RWPE2 (cell line): ENCODE results near the gene RSPRY1.

Source experiments
- ATAC-seq: fragments of 200-7000 bp; cut with Tn5 transposase; 3 replicates; pipeline ENCODE4 v1.9.1; 2021; ENCODE audit warnings: low read depth
- DNase-seq: peaks from one replicate; pipeline ENCODE4 v3.0.0-alpha.2; 2020; ENCODE audit warnings: low spot score
- H3K27ac ChIP-seq: fragments of 450-650 bp; 2 replicates; pipeline ENCODE4 v1.5.1; 2017; ENCODE audit warnings: mild to moderate bottlenecking; ENCODE audit not compliant: poor library complexity, severe bottlenecking
- H3K27me3 ChIP-seq: fragments of 250-450 bp; sonication (Bioruptor Pico); 2 replicates; pipeline ENCODE4 v1.5.1; 2021; ENCODE audit warnings: mild to moderate bottlenecking, moderate library complexity; ENCODE audit not compliant: insufficient read depth, poor library complexity, severe bottlenecking
- H3K36me3 ChIP-seq: fragments of 250-450 bp; sonication (Bioruptor Pico); 2 replicates; pipeline ENCODE4 v1.5.1; 2020; ENCODE audit warnings: low read depth, mild to moderate bottlenecking, moderate library complexity
- H3K4me1 ChIP-seq: fragments of 250-450 bp; sonication (Bioruptor Pico); 2 replicates; pipeline ENCODE4 v1.5.1; 2021; ENCODE audit warnings: mild to moderate bottlenecking, moderate library complexity; ENCODE audit not compliant: insufficient read depth, poor library complexity, severe bottlenecking
- H3K4me3 ChIP-seq: fragments of 250-450 bp; sonication (Bioruptor Pico); 2 replicates; pipeline ENCODE4 v1.5.1; 2021; ENCODE audit warnings: mild to moderate bottlenecking, moderate library complexity; ENCODE audit not compliant: severe bottlenecking
- H3K9me3 ChIP-seq: fragments of 250-450 bp; sonication (Bioruptor Pico); 2 replicates; pipeline ENCODE4 v1.5.1; 2021; ENCODE audit warnings: mild to moderate bottlenecking, moderate library complexity; ENCODE audit not compliant: severe bottlenecking
- CTCF ChIP-seq: fragments of 450-650 bp; IDR thresholded peaks from one replicate; pipeline ENCODE4 v1.5.1; 2017; ENCODE audit warnings: mild to moderate bottlenecking, moderate library complexity; ENCODE audit not compliant: poor library complexity, severe bottlenecking

Gene RSPRY1

GRCh38 chr16:57145046-57146021, 40.8 kb upstream of the RSPRY1 start:
- ATAC-seq (no peak), DNase-seq (no peak)
- H3K36me3 ChIP-seq = no peaks in the 10 kb centered on the region
- H3K4me3 ChIP-seq = no peak overlapping the region
- no peak for TF ChIP-seq CTCF
- H3K27me3 ChIP-seq = no peaks in the 10 kb centered on the region
- peaks cover 12% of the 10 kb centered on the region for H3K4me1 ChIP-seq
- H3K27ac ChIP-seq = no peak overlapping the region
- H3K9me3 ChIP-seq = no peaks in the 10 kb centered on the region

- ATAC-seq (peak; percentile 6; the same call in 2 of the 3 replicates), DNase-seq (no peak)
- no peaks in the 10 kb centered on the region for H3K9me3 ChIP-seq
- H3K4me3 ChIP-seq = no peak overlapping the region
- H3K36me3 ChIP-seq = no peaks in the 10 kb centered on the region
- H3K4me1 ChIP-seq = peaks cover 9% of the 10 kb centered on the region
- no peak overlapping the region for H3K27ac ChIP-seq
- no peak for TF ChIP-seq CTCF
- H3K27me3 ChIP-seq = no peaks in the 10 kb centered on the region
These were observed 40.0 kb upstream of the RSPRY1 start for GRCh38 chr16:57146040-57146647.

DNA sequence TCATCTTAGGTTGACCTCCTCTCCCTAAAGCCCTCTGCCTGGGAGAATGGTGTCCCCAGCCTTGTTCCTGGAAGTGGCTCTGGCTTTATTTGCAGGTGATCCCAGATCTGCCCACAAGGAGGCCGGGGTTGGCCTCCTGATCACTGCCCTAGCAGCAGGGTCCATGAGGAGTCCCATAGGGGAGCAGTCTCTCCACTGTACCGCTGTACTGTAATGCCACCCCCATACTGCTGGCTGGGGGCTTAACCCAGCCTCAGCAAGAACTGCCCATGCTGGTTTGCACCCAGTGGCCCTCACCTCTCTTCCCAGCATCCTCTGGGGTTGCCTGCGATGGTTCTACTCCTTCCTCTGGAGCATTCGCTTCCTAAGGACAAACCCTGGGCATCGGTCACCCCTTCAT, 39.4 kb upstream of the RSPRY1 start:
- peak; percentile 9 for TF ChIP-seq CTCF
- Histone ChIP-seq H3K36me3 (no peaks in the 10 kb centered on the region), H3K27ac (peak overlapping the region; percentile 33), H3K4me1 (peaks cover 9% of the 10 kb centered on the region), H3K9me3 (no peaks in the 10 kb centered on the region), H3K4me3 (no peak overlapping the region), H3K27me3 (no peaks in the 10 kb centered on the region)
- DNase-seq (no peak), ATAC-seq (peak; percentile 46)

DNA sequence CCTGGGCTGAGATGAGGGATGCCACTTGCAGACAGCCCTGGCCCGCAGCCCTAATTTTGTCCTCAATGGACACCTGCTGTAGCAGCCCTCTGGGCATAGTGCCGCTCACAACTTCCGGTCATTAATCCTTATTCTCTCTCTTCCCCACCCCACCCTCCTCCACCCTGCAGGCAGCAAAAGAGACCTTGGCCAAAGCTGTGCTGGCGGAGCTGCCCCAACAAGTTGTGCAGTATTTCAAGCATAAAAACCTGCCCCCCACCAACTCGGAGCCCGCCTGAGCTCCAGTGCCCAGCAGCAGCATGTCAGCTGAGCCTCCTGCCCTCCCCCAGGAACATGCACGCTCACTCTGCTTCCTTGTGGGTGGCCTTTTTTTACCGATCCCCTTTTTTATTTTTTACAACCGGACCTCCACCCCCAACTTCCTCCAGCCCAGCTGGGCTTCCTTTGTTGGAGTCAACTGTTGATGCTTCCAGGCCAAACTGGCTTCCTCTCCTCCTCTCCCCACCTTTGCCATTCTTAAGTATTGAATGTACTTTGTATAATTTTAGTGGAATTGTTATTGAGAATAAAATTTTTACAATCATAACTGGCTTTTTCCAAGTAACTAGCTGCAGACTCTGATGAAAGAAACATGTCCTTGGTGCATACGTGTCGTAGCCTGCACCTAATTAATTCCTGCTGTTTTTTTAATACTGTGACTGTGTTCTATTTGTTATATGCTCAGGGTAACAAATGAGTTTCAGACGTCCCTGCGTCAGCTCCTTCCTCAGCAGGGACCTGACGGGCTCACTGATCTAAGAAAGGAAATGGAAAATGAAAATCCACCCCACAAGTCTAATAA, 38.5 kb upstream of the RSPRY1 start:
- DNase-seq (no peak), ATAC-seq (peak; percentile 21)
- Histone ChIP-seq H3K4me1 (peaks cover 9% of the 10 kb centered on the region), H3K4me3 (no peak overlapping the region), H3K36me3 (peaks cover 5% of the 10 kb centered on the region; the same call in 1 of the 2 replicates), H3K27me3 (no peaks in the 10 kb centered on the region), H3K27ac (peak overlapping the region; percentile 33), H3K9me3 (no peaks in the 10 kb centered on the region)
- no peak for TF ChIP-seq CTCF
